HG03045 (cell line): ENCODE results near the gene MIPOL1.

ENCODE experiments used
- ATAC-seq: cut with Tn5 transposase; IDR thresholded peaks from one replicate; pipeline ENCODE4 v1.9.1; 2021; ENCODE audit warnings: mild to moderate bottlenecking, moderate library complexity; ENCODE audit not compliant: unreplicated experiment

Gene MIPOL1

GRCh38 chr14:37594238-37594970, 396.7 kb downstream of the MIPOL1 start:
- no peak for ATAC-seq

GRCh38 chr14:37594971-37595808, 397.5 kb downstream of the MIPOL1 start, which contains the start of the genes FOXA1 and TTC6:
TSS of gene FOXA1 (minus strand) at chr14:37595249. CDS start at chr14:37594972, 277 bp downstream.
TSS of gene TTC6 (plus strand) at chr14:37595629. CDS start at chr14:37622065, 26,436 bp downstream.
- no peak for ATAC-seq

DNA sequence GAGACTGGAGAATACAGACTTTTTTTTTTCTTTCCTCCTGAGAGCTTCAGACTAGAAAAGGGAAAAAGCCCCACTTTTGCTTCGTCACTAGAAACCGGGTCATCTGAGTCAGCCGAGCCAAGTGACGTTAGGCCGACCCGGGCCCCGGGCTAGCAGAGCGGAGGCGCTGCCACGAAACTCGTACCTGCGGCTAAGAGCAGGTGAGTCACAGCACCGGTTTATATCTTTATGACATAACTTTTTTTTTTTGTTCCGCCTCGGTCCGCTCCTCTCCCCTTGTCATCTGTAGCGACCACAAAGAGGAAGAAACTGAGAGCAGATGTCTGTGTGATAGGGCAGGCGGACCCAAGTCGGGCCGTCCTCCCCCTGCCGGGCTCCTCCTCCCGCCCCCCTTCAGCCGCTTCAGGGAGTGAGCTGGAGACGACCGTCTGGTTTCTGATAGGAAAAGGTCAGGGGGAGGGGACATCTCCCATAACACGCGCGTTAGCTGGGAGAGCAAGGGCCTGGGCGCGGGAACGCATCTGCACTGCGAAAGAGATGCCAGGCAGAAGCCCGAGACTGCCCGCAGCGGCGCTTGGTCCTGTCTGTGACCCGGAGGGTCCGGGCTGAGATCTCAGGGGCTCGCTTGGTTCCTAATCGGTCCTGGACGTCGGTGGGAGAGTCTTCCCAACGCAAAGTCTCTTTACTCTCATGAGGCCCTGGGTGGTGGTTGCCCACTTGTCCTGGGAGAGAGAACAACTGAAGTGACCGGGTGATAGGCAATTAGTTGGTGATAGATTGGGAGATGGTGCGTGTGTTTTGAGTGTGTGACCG, 398.3 kb downstream of the MIPOL1 start:
- ATAC-seq: no peak

- no peak for ATAC-seq
These were observed 399.2 kb downstream of the MIPOL1 start for GRCh38 chr14:37596790-37597472.

- no peak for ATAC-seq
These were observed 399.8 kb downstream of the MIPOL1 start for GRCh38 chr14:37597538-37597913.

- no peak for ATAC-seq
These were observed 400.4 kb downstream of the MIPOL1 start for GRCh38 chr14:37597914-37598746.

- ATAC-seq: no peak
These were observed 401.2 kb downstream of the MIPOL1 start for GRCh38 chr14:37598747-37599506.

DNA sequence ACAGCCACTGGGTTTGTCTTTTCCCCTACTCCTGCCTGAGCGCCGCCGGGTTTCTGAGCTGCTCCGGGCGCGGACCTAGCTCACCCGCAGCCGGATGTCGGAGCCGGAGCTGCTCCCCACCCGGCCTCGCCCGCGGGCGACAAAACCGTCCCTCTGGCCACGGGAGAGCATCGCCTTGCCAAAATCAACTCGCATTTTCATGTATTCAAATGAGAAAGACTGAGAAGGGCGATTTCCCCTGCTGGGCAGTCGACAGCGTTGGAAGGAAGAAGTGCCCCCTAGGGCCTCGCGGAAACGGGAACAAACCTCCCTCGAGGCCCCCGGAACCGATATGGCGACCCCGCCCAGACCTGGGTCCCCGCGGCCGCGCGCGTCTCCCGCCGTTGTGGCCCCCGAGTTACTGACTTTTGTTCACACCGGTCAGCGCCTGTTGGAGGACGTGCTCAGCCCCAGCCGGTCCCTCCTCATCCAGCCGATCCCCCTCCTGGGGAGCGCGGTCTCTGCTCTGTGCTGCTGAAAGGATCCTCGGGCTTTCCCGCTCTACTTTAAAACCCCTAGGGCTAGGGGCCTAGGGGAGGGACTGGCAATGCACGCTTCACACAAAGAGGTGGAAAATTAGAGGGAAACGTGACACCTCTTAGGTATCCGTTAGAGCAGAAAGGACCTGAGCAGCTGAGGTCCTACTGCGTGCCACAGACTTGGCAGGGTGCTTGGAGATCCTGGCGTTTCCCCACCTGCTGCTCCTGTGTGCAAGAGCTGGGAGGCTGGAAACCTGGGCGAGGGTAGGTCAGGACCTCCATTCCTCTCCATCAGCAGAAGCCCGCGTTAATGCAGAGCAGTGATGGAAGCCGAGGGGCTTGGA, 402.0 kb downstream of the MIPOL1 start:
- no peak for ATAC-seq

DNA sequence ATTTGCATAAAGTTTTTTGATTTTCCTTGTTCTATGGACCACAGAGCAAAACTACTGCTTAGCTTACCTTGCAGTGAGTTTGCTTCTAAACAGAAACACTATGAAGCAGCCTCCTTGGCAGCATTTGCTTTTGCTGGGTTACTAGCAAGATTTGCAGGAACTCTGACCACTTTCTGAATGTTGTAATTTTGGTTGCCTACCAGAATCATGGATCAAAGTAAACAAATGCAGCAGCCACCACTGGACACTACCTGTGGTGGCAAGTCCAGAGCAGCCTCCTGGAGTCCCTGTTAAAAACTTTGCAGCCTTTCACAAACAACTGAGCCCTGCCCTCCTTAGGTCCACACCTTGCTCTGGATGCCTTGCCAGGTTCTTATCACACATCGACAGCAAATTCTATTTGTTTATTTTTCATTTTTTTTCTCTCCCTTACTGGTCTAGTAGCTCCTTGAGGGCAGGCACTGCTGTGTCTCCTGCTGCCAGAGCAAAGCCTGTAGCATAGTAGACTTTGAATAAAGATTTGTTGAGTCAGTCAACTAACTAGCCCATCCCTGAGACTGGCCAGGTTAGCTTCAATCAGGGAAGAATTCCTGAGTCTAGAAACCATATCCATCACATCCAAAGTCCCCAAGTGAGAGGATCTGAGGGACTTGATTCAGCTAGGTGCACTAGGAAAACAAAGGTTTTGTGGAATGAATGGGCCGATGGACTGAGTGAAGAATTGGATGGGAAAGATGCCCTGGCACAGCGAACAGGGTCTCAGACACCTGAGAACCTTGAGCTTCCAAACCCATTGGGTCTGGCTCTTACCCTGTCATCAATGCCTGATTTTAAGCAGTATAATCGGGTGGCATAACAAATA, 403.4 kb downstream of the MIPOL1 start:
- no peak for ATAC-seq

DNA sequence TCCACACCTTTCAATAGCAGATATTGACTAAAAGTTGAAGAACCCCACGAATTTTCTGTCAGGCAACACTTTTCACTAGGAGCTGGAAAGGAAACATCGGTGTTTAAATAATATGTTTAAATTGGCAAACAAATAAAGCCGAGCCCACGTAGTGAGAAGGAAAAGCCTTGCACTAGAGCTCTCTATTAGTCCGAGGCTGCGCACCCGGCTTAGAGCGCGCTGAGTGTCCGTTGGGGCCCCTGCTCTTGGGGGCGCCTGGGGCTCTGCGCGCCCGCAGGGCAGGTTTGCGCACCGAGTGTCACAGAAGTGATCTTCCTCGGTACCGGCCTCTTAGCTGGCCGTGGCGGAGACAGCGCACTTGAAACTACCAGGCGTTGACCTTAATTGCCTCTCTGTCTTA, 404.1 kb downstream of the MIPOL1 start:
- ATAC-seq: no peak
